Subcutaneous adipose tissue (tissue), 4 donors: ENCODE data around the gene IMPG2. TPM values are rescaled to one million over a fixed set of nuclear protein-coding genes. Genes with fewer than 3 reads are reported as not detected.

Source experiments
- total RNA-seq, 4 donors: library from RNA; depleted of rRNA; stranded (reverse); fragments of >200 nt; gene quantifications; one replicate each; pipeline ENCODE4 v1.1.0, GENCODE V29; 2016
- TF ChIP-seq, protein P1 (sequence below): fragments of 450-650 bp; IDR thresholded peaks from one replicate; pipeline ENCODE4 v1.5.1; 2016; ENCODE audit warnings: low read depth, mild to moderate bottlenecking, control low read depth, antibody characterized with exemption, moderate library complexity

IMPG2 gene
- total RNA-seq, 4 donors from 2014 or later = 0.22 to 0.38 (median 0.33) TPM

DNA sequence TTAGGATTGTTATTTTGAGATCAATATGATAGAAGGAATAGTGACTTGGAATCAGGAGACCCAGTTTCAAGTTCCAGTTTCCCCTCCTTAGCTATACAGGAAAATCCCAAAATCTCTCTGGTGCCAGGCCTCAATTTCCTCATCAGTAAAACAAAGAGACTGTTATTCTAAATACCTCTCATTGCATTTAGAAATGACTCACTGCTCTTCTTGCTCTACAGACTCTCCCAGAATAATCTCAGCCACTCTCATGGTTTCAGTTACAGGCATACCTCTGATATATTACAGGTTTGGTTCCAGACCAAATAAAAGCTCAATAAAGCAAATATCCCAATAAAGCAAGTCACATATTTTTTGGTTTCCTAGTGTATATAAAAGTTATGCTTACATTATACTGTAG lies 28.3 kb downstream of the IMPG2 start:
- TF ChIP-seq, protein P1, sequence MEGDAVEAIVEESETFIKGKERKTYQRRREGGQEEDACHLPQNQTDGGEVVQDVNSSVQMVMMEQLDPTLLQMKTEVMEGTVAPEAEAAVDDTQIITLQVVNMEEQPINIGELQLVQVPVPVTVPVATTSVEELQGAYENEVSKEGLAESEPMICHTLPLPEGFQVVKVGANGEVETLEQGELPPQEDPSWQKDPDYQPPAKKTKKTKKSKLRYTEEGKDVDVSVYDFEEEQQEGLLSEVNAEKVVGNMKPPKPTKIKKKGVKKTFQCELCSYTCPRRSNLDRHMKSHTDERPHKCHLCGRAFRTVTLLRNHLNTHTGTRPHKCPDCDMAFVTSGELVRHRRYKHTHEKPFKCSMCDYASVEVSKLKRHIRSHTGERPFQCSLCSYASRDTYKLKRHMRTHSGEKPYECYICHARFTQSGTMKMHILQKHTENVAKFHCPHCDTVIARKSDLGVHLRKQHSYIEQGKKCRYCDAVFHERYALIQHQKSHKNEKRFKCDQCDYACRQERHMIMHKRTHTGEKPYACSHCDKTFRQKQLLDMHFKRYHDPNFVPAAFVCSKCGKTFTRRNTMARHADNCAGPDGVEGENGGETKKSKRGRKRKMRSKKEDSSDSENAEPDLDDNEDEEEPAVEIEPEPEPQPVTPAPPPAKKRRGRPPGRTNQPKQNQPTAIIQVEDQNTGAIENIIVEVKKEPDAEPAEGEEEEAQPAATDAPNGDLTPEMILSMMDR = no peak

DNA sequence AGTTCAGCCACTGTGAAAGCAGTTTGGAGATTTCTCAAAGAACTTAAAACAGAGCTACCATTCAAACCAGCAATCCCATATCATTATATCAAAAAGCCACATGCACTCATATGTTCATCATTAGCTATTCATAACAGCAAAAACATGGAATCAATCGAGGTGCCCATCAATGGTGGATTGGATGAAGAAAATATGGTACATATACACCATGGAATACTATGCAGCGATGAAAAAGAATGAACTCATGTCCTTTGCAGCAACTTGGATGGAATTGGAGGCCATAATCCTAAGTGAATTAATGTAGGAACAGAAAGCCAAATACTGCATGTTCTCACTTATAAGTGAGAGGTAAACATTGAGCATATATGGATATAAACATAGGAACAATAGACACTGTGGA lies 32.1 kb downstream of the IMPG2 start:
- TF ChIP-seq, protein P1 = no peak

DNA sequence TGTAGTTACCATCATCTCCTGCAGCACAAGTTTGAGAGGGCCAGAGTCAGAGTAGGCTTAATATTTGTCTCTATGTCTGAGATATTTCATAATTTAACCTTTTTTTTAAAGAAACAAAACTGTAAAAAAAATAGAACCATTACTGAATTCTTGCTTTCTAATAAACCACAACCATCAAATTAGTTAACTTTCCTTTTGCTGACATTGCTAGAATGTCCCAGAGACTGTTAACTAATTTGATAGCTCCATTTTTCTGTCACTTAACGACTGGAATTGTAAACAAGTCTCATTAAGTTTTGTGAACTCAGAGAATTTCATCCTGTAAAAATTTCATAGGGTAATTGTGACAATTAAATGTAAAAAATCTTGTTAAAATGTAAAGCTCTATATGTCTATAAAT lies 35.6 kb downstream of the IMPG2 start:
- TF ChIP-seq, protein P1 = no peak

DNA sequence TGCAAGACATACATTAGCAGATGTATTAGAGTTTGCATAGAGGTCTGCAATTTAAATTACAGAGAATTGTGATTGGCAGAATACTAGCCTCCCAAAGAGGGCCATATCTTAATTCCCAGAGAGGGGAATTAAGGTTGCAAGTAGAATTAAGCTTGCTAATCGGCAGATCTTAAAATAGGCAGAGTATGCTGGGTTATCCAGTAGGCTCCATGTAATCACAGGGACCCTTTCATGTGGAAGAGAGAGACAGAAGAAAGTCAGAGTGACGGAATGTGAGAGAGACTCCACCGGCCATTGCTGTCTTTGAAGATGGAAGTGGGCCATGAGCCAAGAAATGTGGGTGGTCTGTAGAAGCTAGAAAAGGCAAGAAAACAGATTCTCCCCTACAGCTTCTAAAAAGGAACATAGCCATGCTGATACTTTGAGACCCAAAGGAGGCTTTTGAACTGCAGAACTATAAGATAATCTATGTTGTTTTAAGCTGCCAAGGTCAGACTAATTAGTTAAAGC lies 38.8 kb downstream of the IMPG2 start:
- TF ChIP-seq, protein P1 = no peak

- TF ChIP-seq, protein P1 = no peak
Observed at GRCh38 chr3:101279765-101280385, 40.5 kb downstream of the IMPG2 start.

DNA sequence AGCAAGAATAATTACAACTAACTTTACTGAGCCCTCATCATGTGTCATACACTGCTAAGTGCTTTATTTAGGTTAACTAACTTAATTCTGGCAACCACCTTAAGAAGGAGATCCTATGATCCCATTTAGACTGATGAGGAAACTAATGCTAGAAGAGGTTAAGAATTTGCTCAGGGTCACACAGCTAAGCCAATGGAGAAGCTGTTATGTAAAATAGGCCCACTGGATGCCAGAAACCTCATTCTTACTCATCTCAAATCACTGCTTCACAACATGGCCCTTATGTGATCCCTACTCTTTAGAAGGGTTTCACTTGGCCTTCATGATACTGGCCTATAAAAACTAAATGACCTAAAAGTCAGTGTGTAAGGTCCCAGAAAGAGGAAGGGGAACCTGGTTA lies 41.2 kb downstream of the IMPG2 start:
- TF ChIP-seq, protein P1 = no peak

DNA sequence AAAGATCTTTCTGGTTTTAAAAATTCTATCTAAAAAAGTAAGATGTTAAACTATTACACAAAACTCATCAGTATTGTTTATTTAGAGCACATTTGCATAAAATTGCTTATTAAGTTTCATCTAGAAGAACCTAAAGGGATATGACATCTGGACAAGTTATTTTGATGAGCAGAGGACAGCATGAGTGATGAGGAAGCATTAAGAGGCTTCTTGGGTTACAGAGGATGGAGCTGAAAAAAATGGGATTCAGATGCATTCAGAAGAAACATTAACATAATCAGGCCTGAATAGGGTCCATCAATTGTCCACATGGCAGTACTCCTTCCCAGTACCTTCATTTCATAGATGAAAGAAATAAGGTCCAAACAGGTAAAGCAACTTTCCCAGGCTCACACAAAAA lies 41.6 kb downstream of the IMPG2 start:
- TF ChIP-seq, protein P1 = no peak
